ENCODE data around the gene EFHC2. TPM values are rescaled to one million over a fixed set of nuclear protein-coding genes. Genes with fewer than 3 reads are reported as not detected.

Gene EFHC2
- total RNA-seq, 2 donors from 2014 or later, result 3.0 to 6.2 TPM

GRCh38 chrX:44099366-44099765 is 244.1 kb downstream of the EFHC2 start:
- Histone ChIP-seq H3K4me3 (no peak overlapping the region), H3K9me3 (no peaks in the 10 kb centered on the region), H3K36me3 (no peaks in the 10 kb centered on the region), H3K27me3 (replicated peaks; ENCODE audit: insufficient read depth) (no peaks in the 10 kb centered on the region), H3K4me1 (replicated peaks) (no peaks in the 10 kb centered on the region), H3K27ac (no peak overlapping the region)
- intact Hi-C loops (cut with DNase I), result no loop called here
- TF ChIP-seq POLR2AphosphoS5 (IDR thresholded peaks at IDR 0.05) (no peak), CTCF (IDR thresholded peaks at IDR 0.05) (no peak), POLR2A (IDR thresholded peaks at IDR 0.05) (no peak)
- no peak for DNase-seq (ENCODE audit: low spot score)
- 83% methylated on average over 2 of the region's 2 CpGs for WGBS

Other genes with a start within 250 kb of the EFHC2 start
- gene FUNDC1, start 199.2 kb upstream of the EFHC2 start, total RNA-seq, result 10 to 100 TPM; 12.0 to 12.2 TPM

All from prostate gland (tissue), 2 donors.